ENCODE measurements around the gene ST7. TPM values are rescaled to one million over a fixed set of nuclear protein-coding genes. Genes with fewer than 3 reads are reported as not detected.
"Not testable (repeated sequence)": the region's sequence is repeated elsewhere in the genome, so short reads cannot be mapped to it uniquely, and the experiment has no call there.

The ST7 gene
- total and polyA plus RNA-seq, 7 donors: 5.3 to 37.7 (median 19.0) TPM

DNA sequence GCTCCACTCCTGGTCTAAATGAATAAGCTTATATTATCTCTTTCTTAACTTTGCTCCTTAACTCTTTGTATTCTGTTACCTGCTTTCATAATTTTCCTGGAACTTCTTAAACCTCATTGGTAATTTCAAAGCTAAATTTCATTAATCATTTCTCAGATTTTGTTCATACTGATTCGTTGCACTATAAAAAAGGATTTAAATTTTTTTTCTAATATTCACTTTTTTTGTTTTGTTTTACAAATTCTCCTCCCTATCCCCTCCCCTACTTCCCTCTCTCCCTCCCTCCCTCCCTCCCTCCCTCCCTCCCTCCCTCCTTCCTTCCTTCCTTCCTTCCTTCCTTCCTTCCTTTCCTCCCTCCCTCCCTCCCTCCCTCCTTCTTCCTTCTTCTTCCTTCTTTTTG lies 14.7 kb downstream of the ST7 start:
- 78 to 79% methylated on average over 1 of the region's 1 CpG for WGBS, 2 donors
- DNase-seq: no peak
- no peaks in the 10 kb centered on the region for H3K9me3 ChIP-seq
- no peaks in the 10 kb centered on the region for H3K36me3 ChIP-seq
- no peaks in the 10 kb centered on the region for H3K4me1 ChIP-seq
- no peaks in the 10 kb centered on the region for H3K27me3 ChIP-seq
- no peak overlapping the region for H3K4me3 ChIP-seq
- H3K27ac ChIP-seq: no peak overlapping the region
- TF ChIP-seq, protein P1, sequence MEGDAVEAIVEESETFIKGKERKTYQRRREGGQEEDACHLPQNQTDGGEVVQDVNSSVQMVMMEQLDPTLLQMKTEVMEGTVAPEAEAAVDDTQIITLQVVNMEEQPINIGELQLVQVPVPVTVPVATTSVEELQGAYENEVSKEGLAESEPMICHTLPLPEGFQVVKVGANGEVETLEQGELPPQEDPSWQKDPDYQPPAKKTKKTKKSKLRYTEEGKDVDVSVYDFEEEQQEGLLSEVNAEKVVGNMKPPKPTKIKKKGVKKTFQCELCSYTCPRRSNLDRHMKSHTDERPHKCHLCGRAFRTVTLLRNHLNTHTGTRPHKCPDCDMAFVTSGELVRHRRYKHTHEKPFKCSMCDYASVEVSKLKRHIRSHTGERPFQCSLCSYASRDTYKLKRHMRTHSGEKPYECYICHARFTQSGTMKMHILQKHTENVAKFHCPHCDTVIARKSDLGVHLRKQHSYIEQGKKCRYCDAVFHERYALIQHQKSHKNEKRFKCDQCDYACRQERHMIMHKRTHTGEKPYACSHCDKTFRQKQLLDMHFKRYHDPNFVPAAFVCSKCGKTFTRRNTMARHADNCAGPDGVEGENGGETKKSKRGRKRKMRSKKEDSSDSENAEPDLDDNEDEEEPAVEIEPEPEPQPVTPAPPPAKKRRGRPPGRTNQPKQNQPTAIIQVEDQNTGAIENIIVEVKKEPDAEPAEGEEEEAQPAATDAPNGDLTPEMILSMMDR (IDR thresholded peaks at IDR 0.05): no peak
- TF ChIP-seq POLR2AphosphoS5 (IDR thresholded peaks at IDR 0.05): no peak
- TF ChIP-seq POLR2A (IDR thresholded peaks at IDR 0.05): no peak
- TF ChIP-seq EP300 (IDR thresholded peaks at IDR 0.05): no peak
- intact Hi-C loops (cut with DNase I): no loop called here

DNA sequence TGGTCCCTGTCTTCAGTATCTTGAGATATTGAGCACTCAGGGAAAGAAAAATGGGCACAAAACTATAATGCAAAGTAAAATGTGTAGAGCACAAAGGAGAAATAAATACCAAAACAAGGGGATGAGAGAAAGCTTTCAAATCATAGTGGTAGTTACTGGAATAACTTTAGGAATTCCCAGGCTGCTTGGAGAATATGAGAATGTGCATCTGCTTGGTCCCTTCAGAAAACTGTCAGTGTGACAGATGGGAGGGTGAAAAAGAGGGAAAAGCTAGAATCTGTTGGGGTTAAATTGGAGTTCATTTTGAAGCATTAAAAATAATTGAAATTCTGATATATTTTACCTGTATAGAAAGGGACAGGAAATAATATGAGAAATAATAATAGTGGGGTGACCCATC lies 15.3 kb downstream of the ST7 start:
- H3K4me1 ChIP-seq: no peaks in the 10 kb centered on the region

DNA sequence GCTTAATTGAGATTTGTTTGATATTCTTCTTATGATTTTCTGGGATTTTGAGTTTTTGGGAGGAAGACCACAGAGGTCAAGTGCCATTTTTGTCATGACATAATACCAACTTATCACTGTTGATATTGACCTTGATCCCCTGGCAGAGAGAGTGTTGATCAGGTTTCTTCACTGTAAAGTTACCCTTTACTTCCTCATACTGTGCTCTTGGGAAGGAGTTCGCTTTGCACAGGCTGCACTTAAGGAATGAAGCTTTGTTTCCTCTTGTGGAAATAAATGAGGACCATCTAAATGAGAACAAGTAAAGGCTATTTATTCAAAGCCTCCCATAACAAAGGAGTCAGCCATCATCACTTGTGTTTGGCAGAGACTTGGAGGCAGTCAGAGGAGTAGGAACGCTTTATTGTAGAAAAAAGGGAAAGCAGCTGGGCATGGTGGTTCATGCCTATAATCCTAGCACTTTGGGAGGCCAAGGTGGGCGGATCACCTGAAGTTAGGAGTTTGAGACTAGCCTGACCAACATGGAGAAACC lies 16.1 kb downstream of the ST7 start:
- Histone ChIP-seq H3K27me3 (no peaks in the 10 kb centered on the region), H3K9me3 (no peaks in the 10 kb centered on the region), H3K36me3 (no peaks in the 10 kb centered on the region), H3K4me1 (no peaks in the 10 kb centered on the region), H3K4me3 (no peak overlapping the region), H3K27ac (no peak overlapping the region)
- TF ChIP-seq POLR2AphosphoS5 (IDR thresholded peaks at IDR 0.05): no peak
- TF ChIP-seq, protein P1 (IDR thresholded peaks at IDR 0.05): no peak
- TF ChIP-seq EP300 (IDR thresholded peaks at IDR 0.05): no peak
- TF ChIP-seq POLR2A (IDR thresholded peaks at IDR 0.05): no peak
- intact Hi-C loops (cut with DNase I): no loop called here
- WGBS, 2 donors: 88 to 95% methylated on average over 3 of the region's 3 CpGs
- no peak for DNase-seq

More for the DNA sequence above, 15.3 kb downstream of the ST7 start:
- DNase-seq: no peak
- TF ChIP-seq POLR2A (IDR thresholded peaks at IDR 0.05) (no peak), EP300 (IDR thresholded peaks at IDR 0.05) (no peak), POLR2AphosphoS5 (IDR thresholded peaks at IDR 0.05) (no peak)
- TF ChIP-seq, protein P1 (IDR thresholded peaks at IDR 0.05): no peak
- H3K4me3 ChIP-seq: no peak overlapping the region
- H3K36me3 ChIP-seq: no peaks in the 10 kb centered on the region
- no peaks in the 10 kb centered on the region for H3K27me3 ChIP-seq
- intact Hi-C loops (cut with DNase I): no loop called here
- no peaks in the 10 kb centered on the region for H3K9me3 ChIP-seq
- H3K27ac ChIP-seq: no peak overlapping the region

DNA sequence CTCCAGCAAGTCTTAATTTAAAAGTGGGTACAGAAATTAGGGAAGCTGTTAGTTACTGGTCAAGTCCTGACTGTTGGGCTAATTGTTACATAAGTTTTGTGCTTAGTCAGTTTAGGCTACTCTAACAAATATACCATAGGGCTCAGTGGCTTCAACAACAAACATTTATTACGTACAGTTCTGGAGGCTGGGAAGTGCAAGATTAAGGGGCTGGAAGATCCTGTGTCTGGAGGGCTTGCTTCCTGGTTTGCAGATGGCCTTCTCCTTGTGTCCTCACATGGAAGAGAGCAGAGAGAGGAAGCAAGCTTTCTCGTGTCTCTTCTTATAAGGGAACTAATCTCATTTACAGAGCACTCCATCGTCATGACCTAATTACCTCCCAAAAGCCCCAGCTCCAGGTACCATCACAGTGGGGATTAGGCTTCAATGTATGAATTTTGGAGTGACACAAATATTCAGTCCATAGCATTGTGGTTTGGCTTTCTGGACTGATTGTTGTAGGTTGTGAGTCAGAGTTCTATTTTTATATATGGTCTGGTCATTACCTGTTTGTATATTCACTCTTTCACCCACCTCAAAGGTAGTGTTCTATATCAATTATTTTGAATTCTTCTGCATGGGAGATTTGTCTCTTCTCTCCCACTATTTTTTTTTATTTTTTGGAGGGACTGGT lies 17.1 kb downstream of the ST7 start:
- Histone ChIP-seq H3K9me3 (no peaks in the 10 kb centered on the region), H3K27ac (no peak overlapping the region), H3K4me1 (no peaks in the 10 kb centered on the region), H3K27me3 (no peaks in the 10 kb centered on the region), H3K4me3 (no peak overlapping the region), H3K36me3 (no peaks in the 10 kb centered on the region)
- intact Hi-C loops (cut with DNase I): no loop called here
- TF ChIP-seq POLR2AphosphoS5 (IDR thresholded peaks at IDR 0.05): no peak
- no peak for TF ChIP-seq POLR2A (IDR thresholded peaks at IDR 0.05)
- no peak for TF ChIP-seq EP300 (IDR thresholded peaks at IDR 0.05)
- TF ChIP-seq, protein P1 (IDR thresholded peaks at IDR 0.05): no peak
- no peak for DNase-seq
- 80 to 81% methylated on average over 3 of the region's 3 CpGs for WGBS, 2 donors

DNA sequence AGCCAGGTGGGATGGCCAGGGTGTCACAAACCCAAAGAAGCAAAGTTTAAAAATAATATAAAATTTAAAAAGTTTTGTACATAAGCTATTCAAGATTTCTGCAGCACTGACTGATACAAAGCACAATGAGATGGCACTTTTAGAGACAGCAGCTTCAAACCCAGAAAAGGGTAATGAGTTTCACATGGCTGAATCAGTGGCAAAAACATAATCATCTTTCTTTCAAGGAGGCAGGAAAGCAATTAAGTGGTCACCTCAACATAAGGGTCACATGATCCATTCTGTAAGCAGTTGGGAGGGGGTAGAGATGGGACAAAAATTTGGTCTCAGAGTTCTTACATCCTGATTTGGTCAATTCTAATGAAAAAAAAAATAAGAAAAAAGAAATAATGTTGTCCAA lies 17.9 kb downstream of the ST7 start:
- intact Hi-C loops (cut with DNase I): not testable (repeated sequence)

More for the DNA sequence above, 17.9 kb downstream of the ST7 start:
- H3K36me3 ChIP-seq, H3K9me3 ChIP-seq, H3K4me3 ChIP-seq, H3K27ac ChIP-seq, DNase-seq, H3K4me1 ChIP-seq, H3K27me3 ChIP-seq: not testable (repeated sequence)

All from sigmoid colon (tissue), 7 donors.